SK-N-SH treated with all-trans-retinoic acid at 6 μM for 48 hours (cell line): Measurements from ENCODE around the gene SPEM1.

ENCODE experiments used
- ARNTL ChIP-seq: fragments of 450-650 bp; formaldehyde crosslinking; IDR thresholded peaks from 2 replicates; pipeline ENCODE4 v1.5.0; 2020; ENCODE audit warnings: low read depth, mild to moderate bottlenecking, moderate library complexity, borderline replicate concordance
- OSR1 ChIP-seq: fragments of 250-450 bp; sonication (Bioruptor Pico); IDR thresholded peaks from 2 replicates; pipeline ENCODE4 v1.8.0; 2022; ENCODE audit warnings: moderate library complexity, mild to moderate bottlenecking, inconsistent platforms
- PPARA ChIP-seq: fragments of 250-450 bp; sonication (Bioruptor Pico); IDR thresholded peaks from 2 replicates; pipeline ENCODE4 v1.5.0; 2020; ENCODE audit warnings: mild to moderate bottlenecking, borderline replicate concordance
- RARB ChIP-seq: fragments of 250-450 bp; sonication (Bioruptor Pico); IDR thresholded peaks from 2 replicates; pipeline ENCODE4 v1.8.0; 2021; ENCODE audit warnings: mild to moderate bottlenecking, moderate library complexity
- SNAI2 ChIP-seq: fragments of 250-450 bp; sonication (Bioruptor Pico); IDR thresholded peaks from 2 replicates; pipeline ENCODE4 v1.5.0; 2020; ENCODE audit warnings: mild to moderate bottlenecking, moderate library complexity
- ZFP3 ChIP-seq: fragments of 250-450 bp; sonication (Bioruptor Pico); IDR thresholded peaks from 2 replicates; pipeline ENCODE4 v1.5.0; 2020; ENCODE audit warnings: mild to moderate bottlenecking, moderate library complexity
- ZFP30 ChIP-seq: fragments of 450-650 bp; formaldehyde crosslinking; IDR thresholded peaks from 2 replicates; pipeline ENCODE4 v1.5.0; 2022; ENCODE audit warnings: mild to moderate bottlenecking, moderate library complexity
- ZNF565 ChIP-seq: fragments of 450-650 bp; formaldehyde crosslinking; conservative IDR thresholded peaks from 2 replicates; pipeline ENCODE4 v1.5.0; 2020; ENCODE audit warnings: low read depth, mild to moderate bottlenecking, moderate library complexity
- TF ChIP-seq, protein P1 (sequence below): fragments of 250-450 bp; sonication (Bioruptor Pico); IDR thresholded peaks from 2 replicates; pipeline ENCODE4 v1.8.0; 2020; ENCODE audit warnings: mild to moderate bottlenecking, moderate library complexity, borderline replicate concordance

- no peak for TF ChIP-seq ARNTL (CRISPR knock-in tag)
- TF ChIP-seq, protein P1, sequence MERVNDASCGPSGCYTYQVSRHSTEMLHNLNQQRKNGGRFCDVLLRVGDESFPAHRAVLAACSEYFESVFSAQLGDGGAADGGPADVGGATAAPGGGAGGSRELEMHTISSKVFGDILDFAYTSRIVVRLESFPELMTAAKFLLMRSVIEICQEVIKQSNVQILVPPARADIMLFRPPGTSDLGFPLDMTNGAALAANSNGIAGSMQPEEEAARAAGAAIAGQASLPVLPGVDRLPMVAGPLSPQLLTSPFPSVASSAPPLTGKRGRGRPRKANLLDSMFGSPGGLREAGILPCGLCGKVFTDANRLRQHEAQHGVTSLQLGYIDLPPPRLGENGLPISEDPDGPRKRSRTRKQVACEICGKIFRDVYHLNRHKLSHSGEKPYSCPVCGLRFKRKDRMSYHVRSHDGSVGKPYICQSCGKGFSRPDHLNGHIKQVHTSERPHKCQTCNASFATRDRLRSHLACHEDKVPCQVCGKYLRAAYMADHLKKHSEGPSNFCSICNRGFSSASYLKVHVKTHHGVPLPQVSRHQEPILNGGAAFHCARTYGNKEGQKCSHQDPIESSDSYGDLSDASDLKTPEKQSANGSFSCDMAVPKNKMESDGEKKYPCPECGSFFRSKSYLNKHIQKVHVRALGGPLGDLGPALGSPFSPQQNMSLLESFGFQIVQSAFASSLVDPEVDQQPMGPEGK (CRISPR knock-in tag), result no peak
- TF ChIP-seq RARB (CRISPR knock-in tag), result no peak
- no peak for TF ChIP-seq ZFP30
- no peak for TF ChIP-seq OSR1
- no peak for TF ChIP-seq SNAI2 (CRISPR knock-in tag)
- no peak for TF ChIP-seq ZNF565 (CRISPR knock-in tag)
- TF ChIP-seq ZFP3 (CRISPR knock-in tag), result no peak
- TF ChIP-seq PPARA (CRISPR knock-in tag), result no peak
Measured at GRCh38 chr17:7441266-7441665, 21.1 kb downstream of the SPEM1 start.
